Fibroblast of lung (primary cell): ENCODE data around the gene C5orf15. TPM values are rescaled to one million over a fixed set of nuclear protein-coding genes. Genes with fewer than 3 reads are reported as not detected.
"Not testable (repeated sequence)": the region's sequence is repeated elsewhere in the genome, so short reads cannot be mapped to it uniquely, and the experiment has no call there.

Experiments used
- DNase-seq, 2 donors: peaks; one replicate each; pipeline versions ENCODE4 v3.0.0 to v3.0.0-alpha.2; 2010; ENCODE audit warnings: low read depth in 2 of 2
- H2AFZ ChIP-seq: 2 replicates; pipeline ENCODE4 v1.5.1; 2012; ENCODE audit warnings: low read length, control low read depth, inconsistent platforms
- H3K27ac ChIP-seq: 2 replicates; pipeline ENCODE4 v1.5.1; 2011; ENCODE audit warnings: low read length, control low read depth; ENCODE audit not compliant: insufficient read depth
- H3K27me3 ChIP-seq: 2 replicates; pipeline ENCODE4 v1.5.1; 2011; ENCODE audit warnings: mild to moderate bottlenecking, low read length; ENCODE audit not compliant: control insufficient read depth, insufficient read depth
- H3K36me3 ChIP-seq: 2 replicates; pipeline ENCODE4 v1.5.1; 2011; ENCODE audit warnings: low read length; ENCODE audit not compliant: control insufficient read depth, insufficient read depth
- H3K4me1 ChIP-seq: 2 replicates; pipeline ENCODE4 v1.5.1; 2011; ENCODE audit warnings: low read length; ENCODE audit not compliant: control insufficient read depth, insufficient read depth; ENCODE audit errors: extremely low read depth
- H3K4me2 ChIP-seq: 2 replicates; pipeline ENCODE4 v1.5.1; 2011; ENCODE audit warnings: low read length, control low read depth; ENCODE audit not compliant: insufficient read depth; ENCODE audit errors: extremely low read depth
- H3K4me3 ChIP-seq, 4 experiments: fragments of 200-600 bp in 1 of 4; sonication (generic) in 1 of 4; replicated peaks in 1 of 4; 2 replicates each; pipeline ENCODE4 v1.5.1; 2011 to 2016; ENCODE audit warnings: low read length in 4 of 4, low read depth in 3 of 4, mild to moderate bottlenecking in 3 of 4, control low read depth in 2 of 4, inconsistent platforms in 1 of 4, mixed read lengths in 1 of 4; ENCODE audit not compliant: insufficient read depth in 1 of 4; ENCODE audit errors: control extremely low read depth in 1 of 4
- H3K79me2 ChIP-seq: 2 replicates; pipeline ENCODE4 v1.5.1; 2012; ENCODE audit warnings: mild to moderate bottlenecking, low read length, inconsistent platforms; ENCODE audit not compliant: control insufficient read depth, insufficient read depth
- H3K9ac ChIP-seq: 2 replicates; pipeline ENCODE4 v1.5.1; 2011; ENCODE audit warnings: mild to moderate bottlenecking, low read length, control low read depth; ENCODE audit not compliant: insufficient read depth
- H3K9me3 ChIP-seq: 2 replicates; pipeline ENCODE4 v1.5.1; 2012; ENCODE audit warnings: low read depth, low read length; ENCODE audit not compliant: control insufficient read depth, insufficient read depth
- H4K20me1 ChIP-seq: 2 replicates; pipeline ENCODE4 v1.5.1; 2011; ENCODE audit warnings: low read length; ENCODE audit not compliant: control insufficient read depth, insufficient read depth; ENCODE audit errors: extremely low read depth
- EZH2 ChIP-seq: IDR thresholded peaks from 2 replicates; pipeline ENCODE4 v1.5.1; 2012; ENCODE audit warnings: low read length, control low read depth, mild to moderate bottlenecking; ENCODE audit errors: missing control alignments
- polyA plus RNA-seq, 2 donors: library from polyadenylated mRNA; depleted of rRNA in 1 of 2; stranded (reverse) in 1 of 2; unstranded in 1 of 2; fragments of >200 nt; gene quantifications; 2 replicates each; pipeline ENCODE4 v1.2.1, GENCODE V29; 2011 to 2012; ENCODE audit warnings: missing spikeins in 1 of 2
- total RNA-seq: library from RNA; depleted of rRNA; stranded (reverse); fragments of >200 nt; gene quantifications from 2 replicates; pipeline ENCODE4 v1.2.1, GENCODE V29; 2014
- TF ChIP-seq, protein P1 (sequence below), 2 donors: IDR thresholded peaks in 1 of 2; conservative IDR thresholded peaks in 1 of 2; 1 replicate in 1 of 2; 2 replicates in 1 of 2; pipeline ENCODE4 v1.5.1; 2011 to 2012; ENCODE audit warnings: low read length in 2 of 2, control low read depth in 1 of 2, inconsistent platforms in 1 of 2, low read depth in 1 of 2, mild to moderate bottlenecking in 1 of 2

Gene C5orf15
- total and polyA plus RNA-seq, 2 donors (not counting 1 experiment from before 2014, with no cell fraction given): 43.1 to 111 TPM

DNA sequence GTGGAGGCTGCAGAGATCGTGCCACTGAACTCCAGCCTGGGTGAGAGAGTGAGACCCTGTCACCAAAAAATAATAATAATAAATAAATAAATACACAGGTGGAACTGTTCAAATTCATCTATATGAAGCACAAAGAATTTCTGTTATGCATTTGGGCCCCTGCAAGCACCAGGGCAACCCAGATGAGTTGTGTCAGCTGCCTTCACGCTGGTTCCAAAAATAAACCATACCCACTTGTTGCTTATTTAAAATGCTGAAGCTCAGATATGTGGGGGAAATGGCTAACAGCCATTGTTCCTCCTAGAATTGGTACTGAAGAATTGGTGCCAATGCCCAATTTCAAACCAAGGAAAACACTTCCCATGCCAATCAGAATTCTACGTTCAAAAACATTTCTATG is 10.5 kb upstream of the C5orf15 start:
- Histone ChIP-seq H3K4me2 (no peak overlapping the region), H3K4me1 (peaks cover 3% of the 10 kb centered on the region), H2AFZ (no peak overlapping the region), H3K9me3 (no peaks in the 10 kb centered on the region), H3K36me3 (peaks cover 13% of the 10 kb centered on the region), H4K20me1 (peaks cover 2% of the 10 kb centered on the region), H3K9ac (no peak overlapping the region), H3K27ac (no peak overlapping the region), H3K4me3 (no peak overlapping the region), H3K27me3 (no peaks in the 10 kb centered on the region), H3K79me2 (peaks cover 10% of the 10 kb centered on the region)
- no peak for TF ChIP-seq EZH2
- TF ChIP-seq, protein P1, sequence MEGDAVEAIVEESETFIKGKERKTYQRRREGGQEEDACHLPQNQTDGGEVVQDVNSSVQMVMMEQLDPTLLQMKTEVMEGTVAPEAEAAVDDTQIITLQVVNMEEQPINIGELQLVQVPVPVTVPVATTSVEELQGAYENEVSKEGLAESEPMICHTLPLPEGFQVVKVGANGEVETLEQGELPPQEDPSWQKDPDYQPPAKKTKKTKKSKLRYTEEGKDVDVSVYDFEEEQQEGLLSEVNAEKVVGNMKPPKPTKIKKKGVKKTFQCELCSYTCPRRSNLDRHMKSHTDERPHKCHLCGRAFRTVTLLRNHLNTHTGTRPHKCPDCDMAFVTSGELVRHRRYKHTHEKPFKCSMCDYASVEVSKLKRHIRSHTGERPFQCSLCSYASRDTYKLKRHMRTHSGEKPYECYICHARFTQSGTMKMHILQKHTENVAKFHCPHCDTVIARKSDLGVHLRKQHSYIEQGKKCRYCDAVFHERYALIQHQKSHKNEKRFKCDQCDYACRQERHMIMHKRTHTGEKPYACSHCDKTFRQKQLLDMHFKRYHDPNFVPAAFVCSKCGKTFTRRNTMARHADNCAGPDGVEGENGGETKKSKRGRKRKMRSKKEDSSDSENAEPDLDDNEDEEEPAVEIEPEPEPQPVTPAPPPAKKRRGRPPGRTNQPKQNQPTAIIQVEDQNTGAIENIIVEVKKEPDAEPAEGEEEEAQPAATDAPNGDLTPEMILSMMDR (conservative IDR thresholded peaks at IDR 0.05 in 1 of 2, IDR thresholded peaks at IDR 0.05 in 1 of 2; ENCODE audit: low read depth in 1 of 2, low read length in 2 of 2): no peak
- DNase-seq: no peak

DNA sequence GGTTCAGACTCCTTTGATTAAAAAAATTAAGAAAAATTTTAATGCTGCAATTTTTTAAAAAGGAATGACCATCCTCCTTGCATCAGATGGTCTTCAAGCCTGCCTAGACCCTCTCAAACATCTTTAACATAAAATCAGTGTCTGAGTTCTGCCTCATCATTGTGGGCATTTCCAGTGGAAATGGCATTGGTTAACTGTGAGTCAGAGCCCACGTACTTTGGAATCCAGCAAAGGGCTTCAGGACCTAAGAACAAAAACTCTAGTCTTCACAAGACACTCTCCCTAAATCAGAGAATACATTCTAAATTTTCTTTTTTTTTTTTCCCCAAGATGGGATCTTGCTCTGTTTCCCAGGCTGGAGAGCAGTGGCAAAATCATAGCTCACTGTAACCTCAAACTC is 9.4 kb upstream of the C5orf15 start:
- H3K79me2 ChIP-seq: peaks cover 6% of the 10 kb centered on the region

DNA sequence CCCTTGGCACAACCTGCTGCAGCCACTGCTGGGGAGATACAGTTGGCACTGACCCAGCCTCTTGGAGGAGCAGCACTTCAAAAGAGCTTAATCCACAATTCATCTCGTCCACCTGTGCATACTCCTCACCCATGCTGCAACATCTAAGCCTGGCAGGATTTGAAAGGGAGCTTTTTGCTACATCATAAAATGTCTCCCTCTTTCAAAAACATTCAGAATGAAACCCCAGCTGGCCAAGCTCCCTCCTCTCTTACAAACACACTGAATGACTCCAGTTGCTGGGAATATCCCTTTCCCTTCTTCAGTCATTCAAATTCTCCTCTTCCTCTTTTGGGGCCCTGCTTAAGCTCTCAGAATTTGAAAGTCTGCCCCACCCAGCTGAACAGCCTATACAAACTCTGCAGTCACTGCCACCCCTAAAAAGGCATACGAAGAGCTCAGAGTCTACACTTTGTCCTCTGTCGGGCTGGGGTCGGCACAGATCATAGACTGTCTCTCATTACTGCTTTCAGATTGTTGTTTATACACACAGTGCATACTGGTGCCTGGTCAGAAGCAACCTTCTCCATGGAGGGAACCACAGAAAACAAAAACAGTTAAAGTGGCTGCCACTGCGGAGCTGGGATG is 8.8 kb upstream of the C5orf15 start:
- Histone ChIP-seq H3K4me1 (peaks cover 3% of the 10 kb centered on the region), H3K36me3 (peaks cover 10% of the 10 kb centered on the region), H3K9ac (no peak overlapping the region), H3K4me2 (no peak overlapping the region), H3K4me3 (no peak overlapping the region), H4K20me1 (peaks cover 2% of the 10 kb centered on the region), H3K27ac (peak overlapping the region; percentile 53), H3K27me3 (no peaks in the 10 kb centered on the region), H2AFZ (no peak overlapping the region), H3K79me2 (peaks cover 6% of the 10 kb centered on the region), H3K9me3 (no peaks in the 10 kb centered on the region)
- TF ChIP-seq, protein P1 (conservative IDR thresholded peaks at IDR 0.05 in 1 of 2, IDR thresholded peaks at IDR 0.05 in 1 of 2; ENCODE audit: low read depth in 1 of 2, low read length in 2 of 2): no peak
- TF ChIP-seq EZH2: no peak
- peak in 1 of 2 donors; percentile 21 for DNase-seq

More for the DNA sequence above, 9.4 kb upstream of the C5orf15 start:
- Histone ChIP-seq H3K4me2 (no peak overlapping the region), H4K20me1 (peaks cover 2% of the 10 kb centered on the region), H3K9me3 (no peaks in the 10 kb centered on the region), H2AFZ (no peak overlapping the region), H3K4me3 (no peak overlapping the region), H3K27ac (peak overlapping the region; percentile 57), H3K4me1 (peaks cover 3% of the 10 kb centered on the region), H3K9ac (no peak overlapping the region), H3K36me3 (peaks cover 10% of the 10 kb centered on the region), H3K27me3 (no peaks in the 10 kb centered on the region)
- DNase-seq: peak; percentile 48 to 87
- TF ChIP-seq, protein P1 (conservative IDR thresholded peaks at IDR 0.05 in 1 of 2, IDR thresholded peaks at IDR 0.05 in 1 of 2; ENCODE audit: low read depth in 1 of 2, low read length in 2 of 2): no peak
- no peak for TF ChIP-seq EZH2

DNA sequence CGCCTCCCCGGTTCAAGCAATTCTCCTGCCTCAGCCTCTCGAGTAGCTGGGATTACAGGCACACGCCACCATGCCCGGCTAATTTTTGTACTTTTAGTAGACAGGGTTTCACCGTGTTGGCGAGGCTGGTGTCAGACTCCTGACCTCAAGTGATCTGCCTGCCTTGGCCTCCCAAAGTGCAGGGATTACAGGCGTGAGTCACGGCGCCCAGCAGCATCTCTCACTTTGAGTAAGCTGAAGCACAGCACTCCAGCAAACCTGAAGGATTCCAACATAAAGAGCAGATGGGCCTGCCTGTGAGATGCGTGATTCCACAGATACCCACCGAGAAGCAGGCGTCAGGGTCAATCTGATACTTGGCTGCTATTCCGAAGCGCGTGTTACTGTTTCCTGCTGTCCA is 7.1 kb upstream of the C5orf15 start:
- H3K4me2 ChIP-seq, H4K20me1 ChIP-seq, H3K9ac ChIP-seq, H3K27ac ChIP-seq, H3K27me3 ChIP-seq, H3K9me3 ChIP-seq, DNase-seq, H3K79me2 ChIP-seq, H2AFZ ChIP-seq, H3K4me3 ChIP-seq, H3K36me3 ChIP-seq, H3K4me1 ChIP-seq: not testable (repeated sequence)
